Stimulated activated CD8-positive, alpha-beta memory T cell treated with anti-CD3 and anti-CD28 coated beads, Interleukin-4, amount 100 ng/mL, for 48 hours (primary cell): Measurements from ENCODE around the gene RABL6.
A peak's percentile ranks its signal among the peaks of the same experiment; 100 is the strongest.

ENCODE experiments used
- DNase-seq: peaks from one replicate; pipeline ENCODE4 v3.0.0-alpha.2; 2020

RABL6 gene

DNA sequence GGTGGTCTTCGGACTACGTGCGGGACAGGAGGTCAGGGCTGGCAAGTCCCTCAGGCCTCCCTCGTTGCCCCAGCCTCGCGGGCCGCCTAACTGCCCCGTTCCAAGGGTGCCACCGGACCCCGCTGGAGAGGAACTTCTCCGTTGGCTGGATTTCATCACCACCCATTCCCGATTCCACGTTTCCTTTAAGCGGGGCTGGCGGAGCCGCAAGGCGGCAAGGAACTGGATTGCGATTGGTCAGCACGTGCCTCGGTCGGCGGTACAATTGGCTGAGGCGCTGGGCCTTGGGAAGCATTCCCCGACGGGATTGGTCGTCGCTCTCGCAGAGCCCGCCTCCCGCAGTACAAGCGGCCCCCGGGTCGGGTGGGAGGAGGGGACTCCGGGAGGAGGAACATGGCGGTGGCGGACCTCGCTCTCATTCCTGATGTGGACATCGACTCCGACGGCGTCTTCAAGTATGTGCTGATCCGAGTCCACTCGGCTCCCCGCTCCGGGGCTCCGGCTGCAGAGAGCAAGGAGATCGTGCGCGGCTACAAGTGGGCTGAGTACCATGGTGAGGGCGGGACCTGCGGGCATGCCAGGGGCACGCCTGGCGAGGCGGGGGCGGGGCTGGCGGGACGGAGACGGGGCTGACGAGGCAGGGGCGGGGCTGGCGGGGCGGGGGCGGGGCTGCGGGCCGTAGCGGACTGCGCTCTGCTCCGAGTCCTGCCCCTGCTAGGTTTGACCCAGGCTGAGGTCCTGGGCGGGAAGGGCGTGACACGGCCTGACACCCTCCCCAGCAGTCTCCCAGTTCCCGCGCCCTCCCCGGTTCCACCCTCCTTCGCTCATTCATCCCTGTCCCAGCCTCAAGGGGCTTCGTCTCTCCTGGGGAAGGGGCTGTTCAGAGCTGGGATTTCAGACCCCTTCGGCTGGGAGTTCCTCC, 41.6 kb downstream of the RABL6 start, which contains the start of gene PHPT1:
PHPT1 (plus strand) TSS at position 372 of the 922 bp plus-strand sequence; CDS start at position 394, 22 bp downstream.
- peak; percentile 97 for DNase-seq

DNA sequence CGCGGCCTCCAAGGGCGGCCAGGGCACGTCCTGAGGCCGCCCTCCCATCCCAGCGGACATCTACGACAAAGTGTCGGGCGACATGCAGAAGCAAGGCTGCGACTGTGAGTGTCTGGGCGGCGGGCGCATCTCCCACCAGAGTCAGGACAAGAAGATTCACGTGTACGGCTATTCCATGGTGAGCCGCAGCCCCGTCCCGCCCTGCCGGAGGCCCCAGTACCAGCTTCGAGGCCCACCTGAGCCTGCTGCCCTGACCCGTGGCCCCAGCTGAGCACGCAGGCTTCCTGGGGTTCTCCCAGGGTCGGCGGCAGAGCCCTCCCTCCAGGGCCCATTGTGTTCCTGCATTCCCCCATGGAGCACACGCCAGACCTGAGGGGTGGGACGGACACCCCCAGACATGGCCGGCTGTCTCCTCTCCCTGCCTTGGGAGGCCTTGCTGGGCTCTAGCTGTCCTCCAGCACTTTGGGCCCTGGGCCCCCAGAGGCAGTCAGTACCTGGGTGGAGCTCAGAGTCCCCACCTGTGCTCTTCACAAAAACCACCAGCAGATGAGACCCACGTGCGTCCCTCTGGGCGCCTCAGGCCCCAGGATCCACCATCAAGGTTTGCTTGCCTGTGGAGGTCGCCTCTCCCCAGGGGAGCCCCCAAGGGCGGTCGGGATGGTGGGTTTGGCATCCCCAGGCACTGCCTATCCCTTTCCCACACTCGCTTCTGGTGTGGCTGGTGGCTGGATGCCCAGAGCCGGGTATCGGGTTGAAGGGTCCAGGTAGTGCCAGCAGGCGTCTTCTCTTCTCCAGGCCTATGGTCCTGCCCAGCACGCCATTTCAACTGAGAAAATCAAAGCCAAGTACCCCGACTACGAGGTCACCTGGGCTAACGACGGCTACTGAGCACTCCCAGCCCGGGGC, 42.5 kb downstream of the RABL6 start:
- no peak for DNase-seq

DNA sequence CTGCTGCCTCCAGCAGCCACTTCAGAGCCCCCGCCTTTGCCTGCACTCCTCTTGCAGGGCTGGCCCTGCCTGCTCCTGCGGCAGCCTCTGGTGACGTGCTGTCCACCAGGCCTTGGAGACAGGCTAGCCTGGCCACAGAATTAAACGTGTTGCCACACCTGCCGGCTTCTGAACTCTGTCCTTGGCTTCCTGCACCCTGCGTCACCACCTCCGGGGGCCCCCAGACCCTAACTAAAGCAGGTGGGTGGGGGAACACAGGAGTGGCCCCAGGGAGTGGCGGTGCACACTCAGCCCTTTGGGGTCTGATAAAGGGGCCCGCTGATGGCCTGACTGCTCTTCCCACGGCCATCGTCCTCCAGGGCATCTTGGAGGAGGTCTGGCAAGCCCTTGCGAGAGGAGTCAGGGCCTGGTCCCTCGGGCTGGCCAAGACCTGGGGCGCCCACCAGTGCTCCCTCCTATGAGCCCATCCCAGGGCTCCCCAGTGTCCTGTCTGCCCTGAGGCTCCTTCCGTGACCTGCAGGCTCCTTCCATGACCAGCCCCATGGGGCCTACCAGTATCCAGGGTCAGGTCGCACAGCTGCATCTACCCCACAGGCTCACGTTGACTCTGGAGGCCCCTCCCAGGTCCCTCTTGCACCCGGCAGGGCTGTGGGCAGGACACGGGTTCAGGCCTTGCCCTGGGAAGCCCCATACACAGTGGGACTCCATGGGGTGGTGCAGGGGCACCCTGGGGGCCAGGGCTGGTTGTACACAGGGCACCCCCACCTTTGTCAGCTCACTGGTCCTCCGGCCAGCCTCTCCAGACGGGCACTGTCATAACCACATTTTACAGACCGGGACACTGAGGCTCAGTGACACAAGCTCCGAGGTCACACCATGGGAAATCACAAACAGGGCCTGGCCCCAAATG, 43.4 kb downstream of the RABL6 start:
- DNase-seq, result no peak

DNA sequence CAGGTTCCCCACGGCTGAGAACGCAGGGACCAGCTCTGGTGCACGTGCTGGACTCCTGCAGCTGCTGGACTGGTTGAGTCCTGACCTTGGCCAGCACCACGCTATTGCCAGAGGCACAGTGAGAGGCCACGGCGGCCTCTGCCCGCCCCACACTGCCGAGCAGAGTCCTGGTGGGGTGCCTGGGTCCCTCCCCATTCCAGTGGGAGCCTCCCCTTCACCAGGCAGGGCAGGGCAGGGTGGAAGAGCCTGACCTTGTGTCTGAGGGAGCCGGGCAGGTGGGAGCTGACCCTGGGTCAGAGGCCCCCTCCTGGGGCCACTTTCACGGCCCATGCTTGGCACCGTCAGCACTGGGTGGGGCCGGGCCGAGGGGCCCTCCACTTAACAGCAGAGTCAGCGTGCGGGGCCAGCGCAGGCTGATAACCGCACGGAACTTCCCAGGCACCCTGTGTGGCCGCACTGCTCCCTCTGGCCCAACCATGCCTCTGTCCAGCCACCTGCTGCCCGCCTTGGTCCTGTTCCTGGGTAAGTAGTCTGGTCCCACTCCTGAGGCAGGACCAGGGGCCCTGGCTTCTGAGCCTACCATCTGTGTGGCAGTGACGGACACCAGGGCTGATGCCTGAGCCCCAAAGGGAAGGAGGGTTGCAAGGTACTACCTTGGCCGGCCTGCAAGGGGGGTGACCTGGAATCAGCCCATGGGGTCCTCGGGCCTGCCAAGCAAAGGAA, 44.4 kb downstream of the RABL6 start, which contains the start of gene MAMDC4:
MAMDC4 (plus strand) TSS at position 406 of the 723 bp plus-strand sequence; CDS start at position 477, 71 bp downstream.
- no peak for DNase-seq

DNA sequence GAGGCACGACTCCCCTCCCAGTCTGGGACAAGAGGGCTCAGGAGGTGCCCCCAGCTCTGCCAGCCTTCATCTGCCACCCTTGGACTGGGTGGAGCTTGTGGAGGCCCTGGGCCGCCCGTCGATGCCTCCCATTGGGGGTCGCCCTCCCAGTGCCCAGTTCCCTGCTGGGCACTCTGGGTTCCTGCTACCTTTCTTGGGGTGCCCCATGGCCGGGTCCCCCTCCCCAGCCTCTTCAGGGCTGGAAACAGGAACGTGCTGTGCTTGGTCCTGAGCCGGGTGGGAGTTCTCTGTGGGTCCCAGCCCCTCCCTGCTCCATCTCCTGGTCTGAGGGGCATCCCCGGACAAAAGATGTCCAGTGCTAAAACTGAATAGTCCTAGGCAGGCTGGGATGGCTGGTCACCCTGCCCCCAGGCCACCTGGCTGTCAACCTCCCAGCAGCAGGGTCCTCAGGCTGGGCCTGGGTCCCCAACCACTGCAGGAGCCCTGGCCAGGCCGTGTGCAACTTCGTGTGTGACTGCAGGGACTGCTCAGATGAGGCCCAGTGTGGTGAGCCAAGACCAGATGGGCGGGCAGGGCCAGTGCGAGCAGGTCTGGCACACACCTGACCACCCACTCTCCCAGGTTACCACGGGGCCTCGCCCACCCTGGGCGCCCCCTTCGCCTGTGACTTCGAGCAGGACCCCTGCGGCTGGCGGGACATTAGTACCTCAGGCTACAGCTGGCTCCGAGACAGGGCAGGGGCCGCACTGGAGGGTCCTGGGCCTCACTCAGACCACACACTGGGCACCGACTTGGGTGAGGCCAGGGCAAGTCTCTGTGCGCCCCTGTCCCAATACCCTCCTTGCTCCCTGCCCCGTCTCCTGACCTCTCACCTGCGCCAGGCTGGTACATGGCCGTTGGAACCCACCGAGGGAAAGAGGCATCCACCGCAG, 45.2 kb downstream of the RABL6 start:
- DNase-seq, result no peak

GRCh38 chr9:136853596-136854112, 45.9 kb downstream of the RABL6 start:
- no peak for DNase-seq

DNA sequence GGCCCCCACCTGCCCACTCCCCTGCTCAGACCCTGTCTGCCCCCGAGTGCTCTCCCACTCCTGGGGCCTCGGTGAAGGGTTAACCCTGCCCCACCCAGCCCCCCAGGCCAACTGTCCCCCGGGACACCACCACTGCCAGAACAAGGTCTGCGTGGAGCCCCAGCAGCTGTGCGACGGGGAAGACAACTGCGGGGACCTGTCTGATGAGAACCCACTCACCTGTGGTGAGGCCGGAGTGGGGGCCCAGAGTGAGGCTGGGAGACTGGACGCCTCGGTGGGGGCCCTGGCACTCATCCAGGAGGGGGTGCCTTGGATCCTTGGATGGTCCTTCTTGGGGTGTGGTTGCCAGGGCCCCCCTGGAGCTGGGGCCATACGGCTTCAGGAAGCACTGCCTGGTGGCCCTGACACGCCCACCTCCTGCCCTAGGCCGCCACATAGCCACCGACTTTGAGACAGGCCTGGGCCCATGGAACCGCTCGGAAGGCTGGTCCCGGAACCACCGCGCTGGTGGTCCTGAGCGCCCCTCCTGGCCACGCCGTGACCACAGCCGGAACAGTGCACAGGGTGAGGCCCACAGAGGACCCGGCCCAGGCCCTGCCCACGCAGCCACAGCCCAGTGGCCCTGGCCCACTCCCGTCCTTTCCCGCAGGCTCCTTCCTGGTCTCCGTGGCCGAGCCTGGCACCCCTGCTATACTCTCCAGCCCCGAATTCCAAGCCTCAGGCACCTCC, 46.5 kb downstream of the RABL6 start:
- no peak for DNase-seq

DNA sequence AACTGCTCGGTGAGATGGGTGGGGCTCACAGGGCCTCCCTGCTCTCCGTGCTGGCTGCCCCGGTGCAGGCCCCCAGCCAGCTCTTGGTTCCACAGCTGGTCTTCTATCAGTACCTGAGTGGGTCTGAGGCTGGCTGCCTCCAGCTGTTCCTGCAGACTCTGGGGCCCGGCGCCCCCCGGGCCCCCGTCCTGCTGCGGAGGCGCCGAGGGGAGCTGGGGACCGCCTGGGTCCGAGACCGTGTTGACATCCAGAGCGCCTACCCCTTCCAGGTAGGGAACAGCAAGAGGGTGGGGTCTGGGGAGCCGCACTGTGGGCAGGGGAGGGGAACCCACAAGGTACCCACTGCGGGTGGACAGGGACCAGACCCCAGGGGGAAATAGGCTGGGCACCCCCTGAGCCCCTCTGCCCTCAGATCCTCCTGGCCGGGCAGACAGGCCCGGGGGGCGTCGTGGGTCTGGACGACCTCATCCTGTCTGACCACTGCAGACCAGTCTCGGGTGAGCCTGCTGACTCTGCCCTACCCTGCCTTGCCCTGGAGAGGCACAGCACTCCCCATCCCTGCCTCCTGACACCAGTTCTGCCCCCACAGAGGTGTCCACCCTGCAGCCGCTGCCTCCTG, 47.2 kb downstream of the RABL6 start:
- DNase-seq, result no peak

- no peak for DNase-seq
Observed at GRCh38 chr9:136855461-136856078, 47.8 kb downstream of the RABL6 start.

DNA sequence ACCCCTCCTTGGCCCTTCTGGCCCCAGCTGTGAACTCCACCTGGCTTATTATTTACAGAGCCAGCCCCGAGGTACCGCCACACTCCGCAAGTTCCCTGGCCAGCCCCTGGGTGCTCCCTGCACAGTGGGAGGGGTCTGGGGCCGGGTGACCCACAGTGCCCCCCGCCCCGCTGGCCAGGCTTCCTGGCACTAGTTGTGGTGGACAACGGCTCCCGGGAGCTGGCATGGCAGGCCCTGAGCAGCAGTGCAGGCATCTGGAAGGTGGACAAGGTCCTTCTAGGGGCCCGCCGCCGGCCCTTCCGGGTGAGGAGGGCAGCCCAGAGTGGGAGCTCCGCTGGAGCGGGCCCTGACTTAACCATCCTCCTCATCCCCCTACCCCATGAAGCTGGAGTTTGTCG, 48.3 kb downstream of the RABL6 start:
- DNase-seq, result no peak

GRCh38 chr9:136856541-136857141, 48.9 kb downstream of the RABL6 start:
- DNase-seq, result no peak

DNA sequence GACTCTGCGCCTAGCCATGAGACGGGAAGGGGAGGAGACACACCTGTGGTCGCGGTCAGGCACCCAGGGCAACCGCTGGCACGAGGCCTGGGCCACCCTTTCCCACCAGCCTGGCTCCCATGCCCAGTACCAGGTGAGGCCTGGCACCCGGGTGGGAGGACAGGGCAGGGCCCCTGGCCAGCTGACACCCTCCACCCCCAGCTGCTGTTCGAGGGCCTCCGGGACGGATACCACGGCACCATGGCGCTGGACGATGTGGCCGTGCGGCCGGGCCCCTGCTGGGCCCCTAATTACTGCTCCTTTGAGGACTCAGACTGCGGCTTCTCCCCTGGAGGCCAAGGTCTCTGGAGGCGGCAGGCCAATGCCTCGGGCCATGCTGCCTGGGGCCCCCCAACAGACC, 49.4 kb downstream of the RABL6 start:
- DNase-seq, result peak; percentile 26

DNA sequence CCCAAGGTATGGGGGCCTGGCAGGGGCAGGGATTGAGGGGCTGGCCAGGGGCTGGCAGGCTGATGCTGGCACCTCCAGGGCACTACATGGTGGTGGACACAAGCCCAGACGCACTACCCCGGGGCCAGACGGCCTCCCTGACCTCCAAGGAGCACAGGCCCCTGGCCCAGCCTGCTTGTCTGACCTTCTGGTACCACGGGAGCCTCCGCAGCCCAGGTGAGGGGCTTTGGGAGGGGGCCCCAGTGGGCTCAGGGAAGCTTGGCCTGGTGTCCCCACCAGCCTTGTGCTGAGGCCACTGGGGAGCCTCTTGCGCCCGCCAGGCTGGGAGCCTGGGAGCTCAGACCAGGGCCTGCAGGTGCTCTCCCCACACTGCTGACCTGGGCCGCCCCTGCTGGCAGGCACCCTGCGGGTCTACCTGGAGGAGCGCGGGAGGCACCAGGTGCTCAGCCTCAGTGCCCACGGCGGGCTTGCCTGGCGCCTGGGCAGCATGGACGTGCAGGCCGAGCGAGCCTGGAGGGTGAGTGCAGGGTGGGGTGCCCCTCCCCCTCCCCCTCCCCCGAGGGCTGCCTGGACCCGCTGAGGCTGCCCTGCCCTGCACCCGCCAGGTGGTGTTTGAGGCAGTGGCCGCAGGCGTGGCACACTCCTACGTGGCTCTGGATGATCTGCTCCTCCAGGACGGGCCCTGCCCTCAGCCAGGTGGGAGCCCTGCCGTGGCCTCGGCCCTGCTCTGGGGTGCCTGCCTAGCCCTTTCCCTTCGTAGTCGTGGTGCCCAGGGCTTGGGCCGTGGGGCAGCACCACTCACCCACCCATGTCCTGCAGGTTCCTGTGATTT, 50.0 kb downstream of the RABL6 start:
- DNase-seq, result no peak

DNA sequence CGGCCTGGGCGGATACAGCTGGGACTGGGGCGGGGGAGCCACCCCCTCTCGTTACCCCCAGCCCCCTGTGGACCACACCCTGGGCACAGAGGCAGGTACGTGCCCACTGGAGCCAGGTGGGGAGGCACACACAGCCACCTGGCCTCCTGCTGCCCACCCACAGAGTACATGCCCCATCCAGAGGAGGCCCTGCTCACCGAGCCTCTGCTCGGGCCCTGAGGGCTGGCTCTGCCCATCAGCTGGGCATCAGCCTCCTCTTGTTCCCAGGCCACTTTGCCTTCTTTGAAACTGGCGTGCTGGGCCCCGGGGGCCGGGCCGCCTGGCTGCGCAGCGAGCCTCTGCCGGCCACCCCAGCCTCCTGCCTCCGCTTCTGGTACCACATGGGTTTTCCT, 50.7 kb downstream of the RABL6 start:
- no peak for DNase-seq

DNA sequence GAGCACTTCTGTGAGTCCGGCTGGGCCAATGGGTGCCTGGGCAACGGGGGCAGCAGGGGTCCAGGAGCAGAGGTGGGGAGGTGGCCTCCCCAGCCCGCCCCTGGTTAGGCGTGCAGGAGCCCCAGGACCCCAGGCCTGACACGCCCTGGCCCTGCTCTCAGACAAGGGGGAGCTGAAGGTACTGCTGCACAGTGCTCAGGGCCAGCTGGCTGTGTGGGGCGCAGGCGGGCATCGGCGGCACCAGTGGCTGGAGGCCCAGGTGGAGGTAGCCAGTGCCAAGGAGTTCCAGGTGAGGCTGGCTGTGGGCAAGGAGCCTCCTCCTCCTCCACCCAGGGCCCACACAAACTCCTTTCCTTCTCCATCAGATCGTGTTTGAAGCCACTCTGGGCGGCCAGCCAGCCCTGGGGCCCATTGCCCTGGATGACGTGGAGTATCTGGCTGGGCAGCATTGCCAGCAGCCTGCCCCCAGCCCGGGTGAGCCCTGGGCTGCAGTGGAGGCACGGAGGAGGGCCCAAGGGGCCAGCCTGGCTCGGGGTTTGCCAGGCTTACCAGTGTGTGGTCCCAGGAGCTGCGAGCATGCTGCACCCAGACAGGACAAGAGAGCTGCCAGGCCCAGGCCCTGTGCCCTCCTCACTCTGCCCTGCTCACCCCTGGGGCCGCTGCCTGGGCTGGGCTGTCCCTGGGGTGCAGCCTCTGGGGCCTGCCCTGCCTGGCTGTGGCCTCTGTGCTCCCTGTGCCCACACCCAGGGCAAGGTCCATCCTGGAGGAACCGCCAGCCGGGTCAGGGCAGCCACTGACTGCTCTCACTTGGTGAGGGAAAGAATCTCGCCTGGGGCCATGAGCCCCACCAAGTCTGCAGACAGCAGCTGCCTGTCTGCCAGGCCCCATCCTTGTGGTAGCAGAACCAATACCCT, 51.4 kb downstream of the RABL6 start:
- no peak for DNase-seq

DNA sequence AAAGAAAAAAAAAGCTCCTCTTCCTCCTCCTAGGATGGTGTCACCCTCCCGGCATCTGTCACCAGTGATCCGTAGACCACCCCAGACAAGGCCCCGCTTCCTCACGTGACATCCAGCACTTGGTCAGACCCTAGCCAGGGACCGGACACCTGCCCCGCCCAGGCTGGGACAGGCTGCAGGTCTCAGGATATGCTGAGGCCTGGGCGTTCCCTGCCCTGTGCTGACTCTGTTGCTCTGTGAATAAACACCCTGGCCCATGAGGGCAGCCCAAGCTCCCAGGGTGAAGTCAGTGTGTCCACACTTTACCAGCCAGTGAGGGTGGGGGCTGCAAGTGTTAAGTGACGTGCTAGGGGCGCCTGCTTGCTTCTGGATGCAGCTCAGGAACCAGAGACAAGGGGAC, 52.8 kb downstream of the RABL6 start:
- DNase-seq, result no peak
